ENCODE results near the gene DRAM2. TPM values are rescaled to one million over a fixed set of nuclear protein-coding genes. Genes with fewer than 3 reads are reported as not detected.

Gene DRAM2
- total RNA-seq, 2 experiments from 2014 or later = 35.7 to 38.7 TPM

DNA sequence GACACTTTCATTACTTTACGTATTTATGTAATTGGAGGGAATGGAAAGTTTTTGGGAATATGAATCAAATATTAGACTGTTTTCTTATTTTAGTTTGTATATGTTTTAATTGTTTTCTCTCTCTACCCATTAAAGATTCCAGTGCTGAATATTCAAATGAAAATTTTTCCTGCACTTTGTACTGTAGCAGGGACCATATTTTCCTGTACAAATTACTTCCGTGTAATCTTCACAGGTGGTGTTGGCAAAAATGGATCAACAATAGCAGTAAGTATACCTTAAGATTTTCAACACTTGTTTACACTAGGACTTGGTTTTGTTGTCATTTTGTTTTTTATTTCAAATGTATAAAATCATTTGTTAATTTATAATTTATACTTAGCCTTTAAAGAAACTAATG lies 42.2 kb upstream of the DRAM2 start:
- ATAC-seq (ENCODE audit: poor library complexity) (no peak), DNase-seq (no peak)
- Mint-ChIP-seq H3K27me3 (no peaks in the 10 kb centered on the region), H3K27ac (peak overlapping the region; percentile 86), H3K4me3 (no peak overlapping the region), H3K36me3 (ENCODE audit: low read depth) (peaks cover 82% of the 10 kb centered on the region), H3K9me3 (no peaks in the 10 kb centered on the region), H3K4me1 (ENCODE audit: low read depth) (peaks cover 90% of the 10 kb centered on the region)
- Histone ChIP-seq H3K4me3 (ENCODE audit: low read length) (no peak overlapping the region), H3K27me3 (ENCODE audit: control insufficient read depth in 1 of 2, insufficient read depth in 2 of 2, low read length in 2 of 2) (no peaks in the 10 kb centered on the region), H3K9me3 (ENCODE audit: control insufficient read depth in 1 of 2, insufficient read depth in 1 of 2, low read length in 2 of 2) (no peaks in the 10 kb centered on the region), H3K36me3 (ENCODE audit: insufficient read depth, low read length) (peaks cover 54% of the 10 kb centered on the region), H3K4me1 (ENCODE audit: insufficient read depth, low read length) (peaks cover 5% of the 10 kb centered on the region), H3K27ac (ENCODE audit: low read depth in 1 of 2, low read length in 2 of 2) (no peak overlapping the region)
- intact Hi-C loops (cut with DNase I, micrococcal nuclease) = no loop called here
- ChIA-PET CTCF (interaction anchor here (1.2 to 1.6 kb wide), 3 partner anchors 11 to 50 kb away, joined by 3 to 4 read pairs (median 4); no protein-coding TSS in a partner anchor), POLR2A (interaction anchor here (1.0 to 8.7 kb wide), 7 partner anchors 9 to 224 kb away, joined by 3 to 125 read pairs (median 5); partner anchors contain the start of gene DENND2D)
- TF ChIP-seq, protein P1, sequence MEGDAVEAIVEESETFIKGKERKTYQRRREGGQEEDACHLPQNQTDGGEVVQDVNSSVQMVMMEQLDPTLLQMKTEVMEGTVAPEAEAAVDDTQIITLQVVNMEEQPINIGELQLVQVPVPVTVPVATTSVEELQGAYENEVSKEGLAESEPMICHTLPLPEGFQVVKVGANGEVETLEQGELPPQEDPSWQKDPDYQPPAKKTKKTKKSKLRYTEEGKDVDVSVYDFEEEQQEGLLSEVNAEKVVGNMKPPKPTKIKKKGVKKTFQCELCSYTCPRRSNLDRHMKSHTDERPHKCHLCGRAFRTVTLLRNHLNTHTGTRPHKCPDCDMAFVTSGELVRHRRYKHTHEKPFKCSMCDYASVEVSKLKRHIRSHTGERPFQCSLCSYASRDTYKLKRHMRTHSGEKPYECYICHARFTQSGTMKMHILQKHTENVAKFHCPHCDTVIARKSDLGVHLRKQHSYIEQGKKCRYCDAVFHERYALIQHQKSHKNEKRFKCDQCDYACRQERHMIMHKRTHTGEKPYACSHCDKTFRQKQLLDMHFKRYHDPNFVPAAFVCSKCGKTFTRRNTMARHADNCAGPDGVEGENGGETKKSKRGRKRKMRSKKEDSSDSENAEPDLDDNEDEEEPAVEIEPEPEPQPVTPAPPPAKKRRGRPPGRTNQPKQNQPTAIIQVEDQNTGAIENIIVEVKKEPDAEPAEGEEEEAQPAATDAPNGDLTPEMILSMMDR (IDR thresholded peaks at IDR 0.05) = no peak

DNA sequence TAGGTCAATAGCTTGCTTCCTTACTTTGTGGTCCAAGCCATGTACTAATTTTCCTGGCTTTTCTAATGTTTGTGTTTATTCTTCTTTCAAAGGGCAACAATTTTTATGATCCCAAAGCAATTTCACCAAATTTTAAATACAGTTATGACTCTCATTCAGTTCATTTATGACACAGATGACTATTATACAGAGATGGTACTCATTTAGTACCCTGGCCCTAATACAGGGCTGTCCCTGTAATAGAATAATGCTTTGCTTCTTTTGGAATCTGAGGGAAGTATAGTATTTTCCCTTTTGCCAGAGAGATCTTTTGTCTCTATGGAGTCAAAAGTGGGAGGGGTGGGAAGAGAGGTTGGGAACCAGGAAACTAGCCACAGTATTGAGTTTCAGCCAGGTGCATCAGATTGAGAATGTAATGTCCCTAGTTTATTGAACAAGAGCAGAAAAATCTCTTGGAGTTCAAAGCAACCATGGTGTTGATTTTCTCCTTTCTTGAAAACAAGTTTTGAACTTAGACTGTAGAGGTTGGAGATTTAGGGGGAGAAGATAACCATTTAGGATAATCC lies 40.2 kb upstream of the DRAM2 start:
- H3K4me3 Mint-ChIP-seq = no peak overlapping the region
- peak overlapping the region; percentile 86 for H3K27ac Mint-ChIP-seq
- no peak overlapping the region for H3K4me3 ChIP-seq (ENCODE audit: low read length)
- H3K27me3 ChIP-seq (ENCODE audit: control insufficient read depth in 1 of 2, insufficient read depth in 2 of 2, low read length in 2 of 2) = no peaks in the 10 kb centered on the region
- TF ChIP-seq, protein P1 (IDR thresholded peaks at IDR 0.05) = no peak
- H3K27me3 Mint-ChIP-seq = no peaks in the 10 kb centered on the region
- intact Hi-C loops (cut with DNase I, micrococcal nuclease) = loop anchor here in 1 of 2 experiments (5.0 kb wide), 1 partner anchor 38 kb away; the partner anchor contains the start of genes CEPT1 and DRAM2
- H3K9me3 ChIP-seq (ENCODE audit: control insufficient read depth in 1 of 2, insufficient read depth in 1 of 2, low read length in 2 of 2) = no peaks in the 10 kb centered on the region
- no peaks in the 10 kb centered on the region for H3K9me3 Mint-ChIP-seq
- no peaks in the 10 kb centered on the region for H3K4me1 ChIP-seq (ENCODE audit: insufficient read depth, low read length)
- no peak for DNase-seq
- peaks cover 88% of the 10 kb centered on the region for H3K4me1 Mint-ChIP-seq (ENCODE audit: low read depth)
- H3K27ac ChIP-seq (ENCODE audit: low read depth in 1 of 2, low read length in 2 of 2) = peak overlapping the region in 1 of 2 donors; percentile 8
- CTCF ChIA-PET = interaction anchor here (0.9 kb wide), 1 partner anchor 26 kb away, joined by 3 read pairs; no protein-coding TSS in a partner anchor
- peaks cover 82% of the 10 kb centered on the region for H3K36me3 Mint-ChIP-seq (ENCODE audit: low read depth)
- POLR2A ChIA-PET = interaction anchor here (0.9 to 1.5 kb wide), 6 partner anchors 10 to 46 kb away, joined by 3 to 9 read pairs (median 3); partner anchors contain the start of gene DENND2D
- H3K36me3 ChIP-seq (ENCODE audit: insufficient read depth, low read length) = peaks cover 48% of the 10 kb centered on the region
- no peak for ATAC-seq (ENCODE audit: poor library complexity)

DNA sequence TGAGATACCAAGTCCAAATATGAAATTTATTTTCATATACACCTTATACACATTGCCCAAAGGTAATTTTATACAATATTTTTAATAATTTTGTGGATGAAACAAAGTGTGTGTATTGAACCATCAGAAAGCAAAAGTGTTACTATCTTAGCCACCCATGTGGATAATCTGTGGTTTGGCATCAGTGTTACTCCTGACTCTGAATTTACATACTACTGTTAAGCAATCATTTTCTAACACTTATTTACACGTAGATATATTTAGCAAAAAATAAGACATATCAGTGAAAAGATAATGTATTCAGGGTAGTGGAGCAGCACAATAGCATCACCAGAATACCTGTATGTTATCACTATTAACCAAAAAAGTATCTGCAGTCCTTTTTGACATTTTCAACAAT lies 36.8 kb upstream of the DRAM2 start:
- CTCF ChIA-PET = no interaction called here
- Histone ChIP-seq H3K27me3 (ENCODE audit: control insufficient read depth in 1 of 2, insufficient read depth in 2 of 2, low read length in 2 of 2) (no peaks in the 10 kb centered on the region), H3K4me1 (ENCODE audit: insufficient read depth, low read length) (no peaks in the 10 kb centered on the region), H3K9me3 (ENCODE audit: control insufficient read depth in 1 of 2, insufficient read depth in 1 of 2, low read length in 2 of 2) (no peaks in the 10 kb centered on the region), H3K4me3 (ENCODE audit: low read length) (no peak overlapping the region), H3K36me3 (ENCODE audit: insufficient read depth, low read length) (peaks cover 42% of the 10 kb centered on the region), H3K27ac (ENCODE audit: low read depth in 1 of 2, low read length in 2 of 2) (no peak overlapping the region)
- POLR2A ChIA-PET = interaction anchor here (1.1 kb wide), 1 partner anchor 12 kb away, joined by 4 read pairs; no protein-coding TSS in a partner anchor
- intact Hi-C loops (cut with DNase I, micrococcal nuclease) = loop anchor here in 1 of 2 experiments (5.0 kb wide), 1 partner anchor 34 kb away; the partner anchor contains the start of genes CEPT1 and DRAM2
- Mint-ChIP-seq H3K4me1 (ENCODE audit: low read depth) (peaks cover 86% of the 10 kb centered on the region), H3K27ac (peak overlapping the region; percentile 53), H3K36me3 (ENCODE audit: low read depth) (peaks cover 84% of the 10 kb centered on the region), H3K27me3 (no peaks in the 10 kb centered on the region), H3K4me3 (no peak overlapping the region), H3K9me3 (no peaks in the 10 kb centered on the region)
- ATAC-seq (ENCODE audit: poor library complexity) (no peak), DNase-seq (no peak)
- TF ChIP-seq, protein P1 (IDR thresholded peaks at IDR 0.05) = no peak
